Astrocyte (in vitro differentiated cells and primary cell): ENCODE data around the gene GXYLT1. TPM values are rescaled to one million over a fixed set of nuclear protein-coding genes. Genes with fewer than 3 reads are reported as not detected.

ENCODE experiments used
- DNase-seq: peaks from one replicate; pipeline ENCODE4 v3.0.0-alpha.2; 2010; ENCODE audit warnings: low read depth
- FAIRE-seq: peaks from 2 replicates; lab custom pipeline; 2011; peaks lifted over from hg19 to GRCh38; lab: Jason Lieb, UNC
- H2AFZ ChIP-seq: 2 replicates; pipeline ENCODE4 v1.6.0; 2012; ENCODE audit warnings: low read depth, low read length, inconsistent platforms
- H3K27ac ChIP-seq: 2 replicates; pipeline ENCODE4 v1.5.1; 2011; ENCODE audit warnings: low read depth, low read length, inconsistent platforms
- H3K27me3 ChIP-seq: 2 replicates; pipeline ENCODE4 v1.6.0; 2011; ENCODE audit warnings: low read length, inconsistent platforms; ENCODE audit not compliant: insufficient read depth
- H3K36me3 ChIP-seq: 2 replicates; pipeline ENCODE4 v1.5.1; 2011; ENCODE audit warnings: low read length, inconsistent platforms; ENCODE audit not compliant: insufficient read depth
- H3K4me1 ChIP-seq: 2 replicates; pipeline ENCODE4 v1.5.1; 2011; ENCODE audit warnings: low read length, inconsistent platforms; ENCODE audit not compliant: insufficient read depth
- H3K4me2 ChIP-seq: 2 replicates; pipeline ENCODE4 v1.6.0; 2012; ENCODE audit warnings: low read length, inconsistent platforms
- H3K4me3 ChIP-seq: 2 replicates; pipeline ENCODE4 v1.5.1; 2011; ENCODE audit warnings: low read depth, mild to moderate bottlenecking, low read length, inconsistent platforms; ENCODE audit not compliant: insufficient read depth
- H3K79me2 ChIP-seq: 2 replicates; pipeline ENCODE4 v1.6.0; 2012; ENCODE audit warnings: mild to moderate bottlenecking, low read length, inconsistent platforms; ENCODE audit not compliant: insufficient read depth
- H3K9ac ChIP-seq: 2 replicates; pipeline ENCODE4 v1.6.0; 2012; ENCODE audit warnings: mild to moderate bottlenecking, low read length, inconsistent platforms
- H3K9me3 ChIP-seq: 2 replicates; pipeline ENCODE4 v1.5.1; 2012; ENCODE audit warnings: low read depth, mild to moderate bottlenecking, low read length, inconsistent platforms; ENCODE audit not compliant: insufficient read depth
- H4K20me1 ChIP-seq: 2 replicates; pipeline ENCODE4 v1.6.0; 2012; ENCODE audit warnings: low read length, inconsistent platforms; ENCODE audit not compliant: insufficient read depth
- H3K27ac Mint-ChIP-seq: one replicate; pipeline ENCODE4 v1.8.0; 2021; ENCODE audit warnings: mild to moderate bottlenecking, mixed read lengths; ENCODE audit not compliant: unreplicated experiment
- H3K27me3 Mint-ChIP-seq: one replicate; pipeline ENCODE4 v1.8.0; 2021; ENCODE audit warnings: low read depth, mixed read lengths; ENCODE audit not compliant: unreplicated experiment
- H3K36me3 Mint-ChIP-seq: one replicate; pipeline ENCODE4 v1.8.0; 2021; ENCODE audit warnings: low read depth, mixed read lengths; ENCODE audit not compliant: unreplicated experiment
- H3K4me1 Mint-ChIP-seq: one replicate; pipeline ENCODE4 v1.8.0; 2021; ENCODE audit warnings: low read depth, mixed read lengths; ENCODE audit not compliant: unreplicated experiment
- H3K4me3 Mint-ChIP-seq: one replicate; pipeline ENCODE4 v1.8.0; 2021; ENCODE audit warnings: mild to moderate bottlenecking, moderate library complexity, mixed read lengths; ENCODE audit not compliant: unreplicated experiment
- H3K9me3 Mint-ChIP-seq: one replicate; pipeline ENCODE4 v1.8.0; 2021; ENCODE audit warnings: mild to moderate bottlenecking, mixed read lengths; ENCODE audit not compliant: unreplicated experiment
- CTCF ChIP-seq: IDR thresholded peaks from 2 replicates; pipeline ENCODE4 v1.5.1; 2011; ENCODE audit warnings: low read depth, mild to moderate bottlenecking, inconsistent platforms, low read length, moderate library complexity; ENCODE audit not compliant: insufficient read depth
- EZH2 ChIP-seq: IDR thresholded peaks from 2 replicates; pipeline ENCODE4 v1.6.1; 2012; ENCODE audit warnings: mild to moderate bottlenecking, low read length, inconsistent platforms; ENCODE audit not compliant: insufficient read depth
- total RNA-seq: library from RNA; stranded (reverse); gene quantifications from 2 replicates; pipeline ENCODE4 v1.2.1, GENCODE V29; 2021

Gene GXYLT1
- total RNA-seq, 1 donor from 2014 or later = 23.1 TPM

GRCh38 chr12:42091769-42092168 is 52.9 kb downstream of the GXYLT1 start:
- H4K20me1 ChIP-seq = no peaks in the 10 kb centered on the region
- no peaks in the 10 kb centered on the region for H3K27me3 ChIP-seq
- TF ChIP-seq CTCF = no peak
- no peak for TF ChIP-seq EZH2
- H3K4me3 ChIP-seq = no peak overlapping the region
- no peaks in the 10 kb centered on the region for H3K9me3 ChIP-seq
- Mint-ChIP-seq H3K27me3 (no peaks in the 10 kb centered on the region), H3K36me3 (peaks cover 6% of the 10 kb centered on the region), H3K9me3 (no peaks in the 10 kb centered on the region), H3K4me1 (peaks cover 33% of the 10 kb centered on the region), H3K4me3 (peak overlapping the region; percentile 40), H3K27ac (peak overlapping the region; percentile 97)
- no peaks in the 10 kb centered on the region for H3K79me2 ChIP-seq
- FAIRE-seq = no peak
- H3K4me2 ChIP-seq = peak overlapping the region; percentile 3
- H3K9ac ChIP-seq = no peak overlapping the region
- H3K27ac ChIP-seq = peak overlapping the region; percentile 55
- no peaks in the 10 kb centered on the region for H3K36me3 ChIP-seq
- peak; percentile 86 for DNase-seq
- H2AFZ ChIP-seq = no peak overlapping the region
- peaks cover 19% of the 10 kb centered on the region for H3K4me1 ChIP-seq

GRCh38 chr12:42090899-42091298 is 53.8 kb downstream of the GXYLT1 start:
- no peaks in the 10 kb centered on the region for H3K79me2 ChIP-seq
- no peaks in the 10 kb centered on the region for H3K27me3 ChIP-seq
- no peak overlapping the region for H3K4me3 ChIP-seq
- H3K4me1 Mint-ChIP-seq = peaks cover 36% of the 10 kb centered on the region
- no peak overlapping the region for H2AFZ ChIP-seq
- no peaks in the 10 kb centered on the region for H3K9me3 Mint-ChIP-seq
- H3K9ac ChIP-seq = no peak overlapping the region
- no peaks in the 10 kb centered on the region for H4K20me1 ChIP-seq
- no peaks in the 10 kb centered on the region for H3K9me3 ChIP-seq
- H3K36me3 Mint-ChIP-seq = peaks cover 6% of the 10 kb centered on the region
- DNase-seq (peak; percentile 88), FAIRE-seq (peak; percentile 37)
- H3K27ac Mint-ChIP-seq = peak overlapping the region; percentile 97
- H3K36me3 ChIP-seq = peaks cover under 1% of the 10 kb centered on the region
- H3K27ac ChIP-seq = peak overlapping the region; percentile 55
- H3K4me1 ChIP-seq = peaks cover 19% of the 10 kb centered on the region
- H3K4me2 ChIP-seq = peak overlapping the region; percentile 20
- peak overlapping the region; percentile 61 for H3K4me3 Mint-ChIP-seq
- no peaks in the 10 kb centered on the region for H3K27me3 Mint-ChIP-seq
- no peak for TF ChIP-seq EZH2
- TF ChIP-seq CTCF = no peak

GRCh38 chr12:42086031-42086430 is 58.6 kb downstream of the GXYLT1 start:
- Histone ChIP-seq H3K27me3 (no peaks in the 10 kb centered on the region), H3K9me3 (no peaks in the 10 kb centered on the region), H4K20me1 (no peaks in the 10 kb centered on the region), H3K4me1 (peaks cover 9% of the 10 kb centered on the region), H3K4me3 (no peak overlapping the region), H3K79me2 (no peaks in the 10 kb centered on the region), H2AFZ (no peak overlapping the region), H3K9ac (no peak overlapping the region), H3K27ac (no peak overlapping the region), H3K4me2 (no peak overlapping the region), H3K36me3 (peaks cover 3% of the 10 kb centered on the region)
- H3K36me3 Mint-ChIP-seq = peaks cover 5% of the 10 kb centered on the region
- DNase-seq (peak; percentile 37), FAIRE-seq (no peak)
- H3K9me3 Mint-ChIP-seq = no peaks in the 10 kb centered on the region
- H3K27me3 Mint-ChIP-seq = no peaks in the 10 kb centered on the region
- no peak for TF ChIP-seq EZH2
- no peak for TF ChIP-seq CTCF
- peaks cover 25% of the 10 kb centered on the region for H3K4me1 Mint-ChIP-seq
- no peak overlapping the region for H3K4me3 Mint-ChIP-seq
- no peak overlapping the region for H3K27ac Mint-ChIP-seq
